HG03575 (cell line): ENCODE results near the gene ZBTB24.
"Not testable (repeated sequence)": the region's sequence is repeated elsewhere in the genome, so short reads cannot be mapped to it uniquely, and the experiment has no call there.

Experiments used
- ATAC-seq: cut with Tn5 transposase; IDR thresholded peaks from one replicate; pipeline ENCODE4 v1.9.1; 2021; ENCODE audit not compliant: unreplicated experiment, insufficient number of reproducible peaks, low FRiP score; ENCODE audit errors: extremely low read depth

The ZBTB24 gene

DNA sequence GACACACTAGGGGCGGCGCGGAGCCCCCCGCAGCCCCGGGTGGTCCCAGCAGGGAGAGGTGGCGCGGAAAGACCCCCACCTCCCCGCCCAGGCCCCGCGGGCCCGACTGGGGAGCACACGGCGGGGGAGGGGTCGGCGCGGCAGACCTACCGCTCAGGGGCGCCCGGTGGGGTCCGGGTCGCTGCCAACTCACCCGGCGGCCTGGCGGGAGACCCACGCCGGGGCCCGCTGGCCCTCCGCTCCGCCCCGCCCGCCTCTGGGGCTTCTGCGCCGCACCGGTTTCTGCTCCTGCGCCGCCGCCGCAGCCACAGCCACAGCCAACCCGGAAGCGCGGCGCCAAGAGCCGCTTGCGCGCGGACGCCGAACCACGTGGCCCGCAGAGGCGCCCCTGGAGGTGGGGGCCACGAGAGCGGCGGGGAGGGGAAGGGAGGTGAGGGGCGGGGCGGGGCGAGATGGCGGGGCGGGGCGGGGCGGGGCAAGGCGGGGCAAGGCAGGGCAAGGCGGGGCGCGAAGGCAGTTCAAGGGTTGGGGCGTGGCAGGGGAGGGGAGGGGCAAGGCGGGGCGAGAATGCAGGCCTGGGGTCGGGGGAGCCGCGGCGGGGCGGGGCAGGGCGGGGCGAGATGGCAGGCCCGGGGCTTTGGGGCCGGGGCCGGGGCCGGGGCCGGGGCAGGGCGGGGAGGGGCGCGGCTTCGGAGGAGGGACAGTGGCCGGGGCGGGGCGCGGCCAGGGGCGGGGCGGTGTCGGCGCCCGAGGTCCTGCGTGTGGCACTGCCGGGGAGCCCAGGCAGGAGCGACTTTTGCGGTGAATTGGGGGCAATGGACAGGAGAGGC is at the start of gene ZBTB24:
Gene ZBTB24 (minus strand): TSS at position 315 of the 830 bp plus-strand sequence. CDS start 1,193 bp downstream, outside the sequence.
- no peak for ATAC-seq

DNA sequence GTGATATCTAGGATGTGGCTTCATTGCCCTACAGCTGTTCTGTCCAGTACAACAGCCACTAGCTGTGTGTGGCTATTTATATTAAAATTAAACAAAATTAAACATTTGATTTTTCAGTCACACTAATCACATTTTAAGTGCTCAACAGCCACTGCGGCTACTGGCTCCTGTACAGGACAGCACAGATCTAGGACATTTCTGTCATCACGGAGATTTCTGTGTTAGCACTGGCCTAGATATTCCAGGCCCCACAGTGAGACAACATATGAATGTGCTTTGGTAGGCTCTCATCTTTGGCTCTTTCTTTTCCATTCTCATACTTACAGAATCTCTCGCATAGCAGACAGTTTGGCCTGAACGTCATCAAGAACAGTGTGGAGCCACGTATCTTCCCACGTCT is 48.4 kb upstream of the ZBTB24 start:
- no peak for ATAC-seq

DNA sequence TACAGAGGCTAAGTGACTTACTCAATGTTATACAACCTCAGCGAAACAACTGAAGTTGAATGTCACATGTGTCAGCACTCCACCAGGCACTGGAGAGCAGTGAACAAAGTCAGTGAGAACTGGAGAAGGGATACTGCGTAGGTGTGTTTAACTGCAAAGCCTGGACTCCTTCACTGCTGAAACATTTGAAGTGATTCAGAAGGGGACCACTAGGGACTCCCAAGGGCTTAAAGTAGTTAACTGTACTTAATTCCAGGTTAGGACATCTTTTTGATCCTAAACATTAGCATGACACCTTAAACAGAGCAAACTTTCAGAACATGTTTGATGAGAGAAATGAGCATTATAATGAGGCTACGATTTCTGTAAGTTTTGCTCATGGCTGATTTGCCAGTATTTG is 45.0 kb upstream of the ZBTB24 start:
- no peak for ATAC-seq

DNA sequence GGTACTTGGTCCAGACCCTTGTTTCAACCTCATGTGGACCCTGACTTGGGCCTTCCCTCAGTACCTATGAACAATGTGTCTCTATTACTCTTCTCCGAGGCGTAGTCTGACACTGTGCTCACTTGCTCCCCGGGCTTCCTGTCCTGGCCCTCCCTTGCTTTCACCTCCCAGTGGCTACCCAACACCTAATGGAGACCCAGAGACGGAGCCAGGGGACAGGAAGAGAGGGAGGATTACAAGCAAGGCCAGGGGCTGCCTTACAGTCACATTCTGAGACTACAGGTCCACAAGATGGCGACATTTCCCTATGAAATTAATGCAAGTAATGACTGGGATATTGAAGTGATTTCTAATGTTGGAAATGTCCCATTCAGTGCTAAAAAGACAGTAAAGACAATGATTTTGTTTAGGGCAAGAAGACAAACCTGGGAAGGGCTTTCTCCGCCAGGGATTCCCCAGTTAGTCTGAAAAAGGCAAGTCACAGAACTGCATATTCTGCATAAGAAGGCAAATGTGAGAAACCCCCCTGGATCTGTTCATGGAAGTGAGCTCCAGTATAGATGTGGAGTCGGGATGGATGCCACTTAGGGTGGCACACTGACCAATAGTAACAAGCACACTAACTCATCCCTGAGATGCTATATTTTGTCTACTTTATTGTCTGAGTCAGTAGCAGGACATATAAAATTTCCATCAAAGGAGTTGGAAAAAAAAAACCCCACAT is 44.0 kb upstream of the ZBTB24 start:
- no peak for ATAC-seq

DNA sequence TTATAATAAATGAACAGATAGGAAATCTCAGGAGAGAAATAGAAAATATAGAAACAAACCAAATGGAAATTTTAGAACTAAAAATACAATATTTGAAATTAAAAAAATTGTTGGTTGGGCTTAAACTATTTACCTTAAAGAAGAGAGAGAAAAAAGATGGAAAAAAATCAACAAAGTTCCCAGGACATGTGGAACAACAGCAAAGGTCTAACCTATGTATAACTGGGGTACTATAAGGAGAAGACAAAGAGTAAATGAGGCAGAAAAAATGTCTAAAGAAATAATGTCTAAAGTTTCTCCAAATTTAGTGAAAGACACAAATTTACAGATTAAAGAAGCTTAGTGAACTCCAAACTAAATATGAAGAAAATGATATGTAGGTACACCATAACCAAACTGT is 41.1 kb upstream of the ZBTB24 start:
- no peak for ATAC-seq

DNA sequence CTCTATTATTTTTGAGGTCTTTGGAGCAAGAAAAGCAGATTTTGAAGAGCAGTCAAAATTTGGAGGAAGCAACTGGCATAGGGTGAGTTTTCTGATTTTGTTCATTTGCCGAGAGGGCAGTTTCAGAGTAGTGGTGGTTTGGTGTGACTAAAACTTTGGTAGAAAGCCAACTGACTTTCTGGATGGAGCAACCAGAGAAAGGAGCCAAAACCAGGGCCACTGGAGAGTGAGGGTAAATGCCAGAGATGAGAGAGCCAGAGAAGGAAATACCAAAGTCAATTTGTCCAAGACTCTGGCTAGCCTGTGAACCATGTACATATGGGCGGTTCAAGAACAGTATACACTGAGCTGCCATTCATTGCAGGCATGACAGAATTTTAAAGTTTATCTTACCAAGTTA is 40.5 kb upstream of the ZBTB24 start:
- ATAC-seq, result no peak

DNA sequence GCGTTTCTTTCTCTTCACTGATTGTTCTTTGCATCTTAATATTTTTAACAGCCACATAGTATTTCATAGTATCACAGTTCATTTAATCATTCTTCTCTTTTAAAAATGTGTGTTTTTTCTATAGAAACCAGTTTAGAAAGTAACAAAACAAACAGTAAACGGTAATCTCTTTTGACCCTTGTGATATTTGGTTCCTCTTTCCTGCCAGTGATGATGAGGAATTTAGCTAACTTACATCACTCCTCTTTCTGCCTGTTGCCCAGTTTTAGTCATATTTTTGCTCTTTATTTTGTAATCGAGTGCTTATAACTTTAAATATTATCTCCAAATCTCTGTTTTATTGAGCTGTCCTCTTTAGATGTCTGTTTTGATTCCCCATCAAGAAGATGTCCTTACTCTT is 38.1 kb upstream of the ZBTB24 start:
- no peak for ATAC-seq

DNA sequence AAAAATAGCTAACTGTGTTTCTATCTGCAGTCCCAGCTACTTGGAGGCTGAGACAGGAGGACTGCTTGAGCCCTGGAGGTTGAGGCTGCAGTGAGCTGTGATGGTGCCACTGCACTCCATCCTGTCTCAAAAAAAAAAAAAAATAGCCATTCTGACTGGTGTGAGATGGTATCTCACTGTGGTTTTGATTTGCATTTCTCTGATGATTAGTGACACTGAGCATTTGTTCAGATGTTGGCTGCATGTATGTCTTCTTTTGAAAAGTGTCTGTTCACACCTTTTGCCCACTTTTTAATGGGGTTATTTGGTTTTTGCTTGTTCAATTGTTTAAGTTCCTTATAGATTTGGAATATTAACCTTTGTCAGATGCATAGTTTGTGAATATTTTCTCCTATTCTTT is 36.6 kb upstream of the ZBTB24 start:
- ATAC-seq, result not testable (repeated sequence)

DNA sequence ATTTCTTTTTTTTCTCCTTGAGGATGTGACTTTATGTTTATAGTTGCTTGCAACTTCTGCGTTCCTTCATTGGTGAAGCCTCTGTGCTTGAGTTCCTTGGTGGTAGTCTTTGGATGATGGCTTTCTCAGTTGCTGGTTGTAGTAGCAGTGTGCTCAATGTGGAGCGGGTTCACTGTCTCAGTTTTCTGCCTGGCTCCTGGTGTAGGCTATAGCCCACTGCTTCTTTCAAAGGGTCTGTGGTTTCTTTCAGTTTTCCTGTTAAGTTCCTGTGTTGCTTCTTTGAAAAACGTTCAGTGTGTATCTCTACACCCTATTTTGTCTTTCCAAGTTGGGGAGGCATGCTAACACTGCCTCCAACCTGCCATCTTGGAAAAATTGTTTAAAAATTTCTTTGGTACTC is 33.9 kb upstream of the ZBTB24 start:
- ATAC-seq, result no peak

DNA sequence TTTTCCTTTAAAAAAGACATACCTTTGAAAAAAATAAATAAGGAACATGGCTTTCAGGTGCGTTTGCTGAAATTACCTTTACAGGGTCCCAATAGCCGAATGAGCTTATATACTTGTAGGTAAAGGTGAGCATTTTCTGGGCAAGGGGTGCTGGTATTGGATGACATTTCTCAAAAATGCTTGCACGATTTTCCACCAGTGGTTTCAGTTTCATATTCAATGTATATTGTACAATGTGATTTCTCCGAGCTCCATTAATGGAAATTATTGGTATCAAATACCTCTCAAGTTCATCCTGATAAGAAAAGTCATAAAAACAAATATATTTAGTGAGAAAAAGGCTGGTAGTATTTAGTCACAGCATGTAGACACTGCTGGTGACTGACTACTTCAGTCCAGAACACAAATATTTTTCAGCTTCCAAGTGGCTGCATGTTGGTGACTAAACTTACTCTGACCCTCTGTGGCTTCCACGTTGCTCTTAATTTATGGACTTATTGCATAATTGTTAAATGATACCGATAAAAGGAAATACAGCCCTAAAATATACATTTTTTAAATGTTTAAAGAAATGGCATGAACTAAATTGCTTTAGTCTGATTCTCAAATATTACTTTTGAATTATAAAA is 32.9 kb upstream of the ZBTB24 start:
- ATAC-seq, result no peak

DNA sequence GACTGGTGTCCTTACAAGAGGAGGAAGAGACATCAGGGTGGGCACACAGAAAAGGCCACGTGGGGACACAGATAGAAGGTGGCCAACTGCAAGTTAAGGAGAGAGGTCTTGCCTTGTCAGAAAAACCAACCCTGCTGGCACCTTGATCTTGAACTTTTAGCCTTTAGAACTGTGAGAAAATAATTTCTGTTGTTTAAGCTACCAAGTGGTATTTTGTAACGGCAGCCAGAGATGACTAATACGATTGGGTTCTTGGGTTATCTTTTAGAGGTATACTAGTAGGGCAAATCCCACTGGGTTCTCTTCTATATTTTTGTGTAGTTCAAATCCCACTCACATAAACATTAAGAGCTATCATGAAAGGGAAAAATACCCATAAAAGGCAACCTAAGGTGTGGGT is 31.9 kb upstream of the ZBTB24 start:
- ATAC-seq, result no peak

DNA sequence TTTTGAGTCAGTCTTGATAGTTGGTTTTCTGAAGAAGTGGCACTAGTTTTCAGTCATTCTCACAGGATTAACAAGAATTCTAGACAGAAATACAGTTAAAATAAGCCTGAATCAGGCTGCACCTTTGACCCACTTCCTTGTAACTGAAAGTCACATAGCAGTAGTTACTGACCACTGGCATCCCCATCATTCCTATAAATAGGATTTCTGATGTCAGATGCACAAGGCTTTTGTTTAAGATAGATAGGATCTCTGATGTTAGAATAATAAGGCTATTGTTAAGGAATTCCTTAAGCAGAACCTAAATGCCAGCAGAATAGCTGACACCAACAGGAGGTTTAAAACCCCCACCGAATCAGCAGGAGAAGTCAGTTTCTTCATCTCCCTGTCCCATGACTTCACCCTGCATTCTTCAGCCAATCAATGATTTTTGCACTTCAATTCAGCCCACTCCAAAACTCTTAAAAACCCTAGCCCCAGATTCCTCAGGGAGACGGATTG is 30.6 kb upstream of the ZBTB24 start:
- no peak for ATAC-seq

DNA sequence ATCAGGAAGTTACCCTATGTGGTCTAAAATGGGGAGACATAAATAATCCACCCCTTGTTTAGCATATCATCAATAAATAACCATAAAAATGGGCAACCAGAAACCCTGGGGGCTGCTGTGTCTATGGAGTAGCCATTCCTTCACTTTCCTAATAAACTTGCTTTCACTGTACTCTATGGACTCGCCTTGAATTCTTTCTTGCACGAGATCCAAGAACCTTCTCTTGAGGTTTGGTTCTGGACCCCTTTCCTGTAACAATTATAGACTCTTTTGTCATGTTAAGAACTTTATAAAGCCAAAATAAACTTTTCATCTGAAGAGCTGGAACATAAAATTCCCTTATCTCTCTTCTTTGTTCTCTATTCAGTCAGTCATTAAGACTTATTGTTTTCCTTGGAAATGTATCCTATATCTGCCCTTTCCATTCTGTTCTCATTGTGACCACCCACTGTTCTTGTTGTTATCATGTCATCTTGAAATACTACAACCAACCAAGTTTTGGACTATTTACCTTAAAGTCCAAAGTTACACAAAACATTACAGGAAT is 29.3 kb upstream of the ZBTB24 start:
- no peak for ATAC-seq

DNA sequence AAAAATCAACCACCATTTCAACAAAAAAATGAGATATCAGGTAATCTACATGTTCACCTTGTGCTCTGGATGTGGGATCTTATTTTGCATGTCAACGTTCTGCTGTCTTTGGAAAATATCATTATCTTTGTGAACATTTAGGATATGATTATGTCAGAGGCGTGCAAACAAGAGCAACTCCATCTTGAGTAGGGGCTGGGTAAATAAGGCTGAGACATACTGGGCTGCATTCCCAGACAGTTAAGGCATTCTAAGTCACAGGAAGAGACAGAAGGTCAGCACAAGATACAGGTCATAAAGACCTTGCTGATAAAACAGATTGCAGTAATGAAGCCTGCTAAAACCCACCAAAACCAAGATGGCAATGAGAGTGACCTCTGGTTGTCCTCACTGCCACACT is 28.8 kb upstream of the ZBTB24 start:
- ATAC-seq, result no peak

DNA sequence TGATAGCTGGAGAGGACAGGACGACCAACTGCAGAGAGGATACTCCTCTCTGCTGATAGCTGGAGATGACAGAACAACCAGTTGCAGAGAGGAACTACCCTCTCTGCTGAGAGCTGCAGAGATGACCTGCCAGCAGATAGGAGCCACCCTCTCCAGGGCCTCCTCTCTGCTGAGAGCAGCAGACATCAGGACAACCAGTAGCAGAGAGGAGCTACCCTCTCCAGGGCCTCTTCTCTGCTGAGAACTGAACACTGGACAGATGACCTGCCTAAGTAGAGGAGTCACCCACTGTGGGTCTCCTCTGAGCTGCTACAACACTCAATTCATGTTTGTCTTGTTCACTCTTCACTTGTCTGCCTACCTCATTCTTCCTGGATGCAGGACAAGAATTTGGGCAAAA is 27.3 kb upstream of the ZBTB24 start:
- ATAC-seq, result no peak

DNA sequence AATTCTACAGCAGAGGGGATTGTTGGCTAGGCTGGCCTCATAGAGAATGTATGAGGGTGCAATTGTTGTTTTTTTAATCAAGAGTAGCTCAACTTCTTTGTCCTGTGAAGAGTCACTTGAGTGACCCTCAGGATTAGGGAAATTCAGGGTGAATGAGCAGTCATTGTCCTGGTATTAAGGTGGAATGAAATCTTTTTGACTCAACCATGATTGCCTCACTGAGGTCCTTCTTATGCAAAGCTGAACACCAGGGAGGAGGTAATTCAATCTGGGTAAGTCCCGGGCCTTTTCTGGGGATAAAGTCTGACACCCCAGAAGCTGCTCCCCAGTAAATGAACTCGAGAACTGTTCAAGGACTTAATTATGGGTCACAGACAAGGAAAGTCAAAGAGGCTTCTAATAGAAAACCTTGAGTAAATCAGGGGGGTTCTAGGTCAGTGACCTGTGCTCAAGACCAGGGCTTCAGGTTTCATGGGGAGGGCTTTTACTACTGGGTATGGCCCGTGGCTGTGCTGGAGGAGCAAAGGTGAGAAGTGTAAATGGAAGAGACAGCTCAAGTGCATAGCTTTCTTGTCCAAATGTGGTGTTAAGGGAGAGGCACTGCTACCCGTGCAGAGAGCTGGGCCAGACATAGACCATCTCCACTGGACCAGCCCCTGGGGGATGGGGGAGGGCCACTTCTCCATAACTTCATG is 25.3 kb upstream of the ZBTB24 start:
- no peak for ATAC-seq

DNA sequence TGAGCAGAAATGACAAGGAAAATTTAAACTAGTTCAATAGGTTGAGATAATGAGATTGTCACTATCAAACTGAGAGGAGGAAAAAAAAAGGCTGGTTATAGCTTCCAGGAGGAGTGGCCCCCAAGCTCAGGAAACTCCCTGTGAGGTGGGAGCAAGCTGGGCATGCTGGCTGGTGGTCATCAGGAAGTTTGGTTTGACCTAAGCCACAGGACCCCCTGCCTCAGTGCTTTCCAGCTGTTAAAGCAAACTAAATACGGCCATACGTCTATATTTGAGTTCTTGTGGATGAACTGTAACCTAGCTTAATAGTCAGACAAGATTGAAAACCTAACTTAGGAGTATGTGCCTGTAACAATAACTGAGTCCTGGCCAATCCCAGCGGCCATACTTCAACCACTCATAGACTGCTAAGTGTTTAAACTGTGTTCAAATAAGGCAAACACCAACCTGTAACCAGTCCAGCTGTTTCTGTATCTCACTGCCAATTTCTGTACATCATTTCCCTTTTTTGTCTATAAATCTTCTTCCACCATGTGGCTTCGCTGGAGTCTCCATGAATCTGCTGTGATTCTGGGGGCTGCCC is 24.6 kb upstream of the ZBTB24 start:
- no peak for ATAC-seq

DNA sequence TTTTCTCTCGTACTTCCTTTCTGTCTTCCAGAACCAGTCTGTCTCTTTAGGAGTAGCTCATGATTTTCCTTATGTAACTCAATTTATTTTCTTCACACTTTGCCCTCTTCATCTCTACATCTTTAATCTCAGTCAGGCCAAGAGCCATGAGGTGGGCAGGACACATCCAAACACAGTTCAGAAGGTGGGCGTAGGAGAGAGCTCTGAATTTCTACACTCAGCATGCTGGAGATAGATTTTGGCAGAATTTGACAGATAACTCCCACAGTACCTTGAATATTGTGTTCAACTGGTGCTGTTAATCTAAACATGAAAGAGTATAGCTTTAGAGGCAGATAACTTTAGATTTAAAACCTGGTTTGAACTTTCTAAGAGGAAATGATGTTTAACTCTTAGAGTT is 23.8 kb upstream of the ZBTB24 start:
- no peak for ATAC-seq

DNA sequence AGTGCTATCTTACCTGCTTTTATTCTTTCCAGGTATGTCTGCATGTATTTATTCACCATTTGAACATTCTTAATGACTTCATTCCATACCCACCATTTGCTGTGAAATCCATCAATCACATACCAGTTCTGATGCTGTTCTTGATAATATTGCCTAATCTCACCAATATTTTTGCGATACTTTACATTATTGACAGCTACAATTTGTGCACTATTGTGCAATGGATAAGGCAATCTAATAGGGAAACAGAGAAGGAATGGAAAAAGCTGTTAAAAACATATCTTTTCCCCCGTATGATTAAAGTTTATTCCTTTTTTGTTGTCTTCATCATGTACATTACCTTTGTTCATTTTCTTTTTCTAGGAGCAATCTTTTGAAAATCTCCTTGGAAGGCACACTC is 23.3 kb upstream of the ZBTB24 start:
- no peak for ATAC-seq
